CD4-positive, alpha-beta T cell treated with Interleukin-21 for 1 hour (primary cell): ENCODE results near the gene PAX5.

Experiments
- DNase-seq: peaks from one replicate; pipeline ENCODE4 v3.0.0-alpha.2; 2020

Gene PAX5

DNA sequence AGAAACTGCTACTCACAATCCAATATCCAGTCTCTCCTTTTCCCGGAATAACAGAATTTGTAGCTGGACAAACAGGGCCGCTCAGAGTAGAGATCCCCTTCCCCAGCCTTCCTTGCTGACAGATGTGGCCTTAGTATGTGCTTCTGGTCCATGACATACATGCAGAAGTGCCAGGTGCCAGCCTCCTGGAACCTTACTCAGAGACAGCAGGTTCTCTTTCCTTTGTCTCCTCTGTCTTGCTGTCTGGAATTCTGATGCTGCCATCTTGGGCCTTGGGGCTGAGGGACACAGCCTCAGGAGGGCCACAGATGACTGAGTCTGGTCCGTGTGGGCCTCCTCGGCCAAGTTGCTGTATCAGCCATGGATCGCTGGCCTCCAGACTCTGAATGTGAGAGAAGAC is 210.1 kb downstream of the PAX5 start:
- DNase-seq, result no peak

DNA sequence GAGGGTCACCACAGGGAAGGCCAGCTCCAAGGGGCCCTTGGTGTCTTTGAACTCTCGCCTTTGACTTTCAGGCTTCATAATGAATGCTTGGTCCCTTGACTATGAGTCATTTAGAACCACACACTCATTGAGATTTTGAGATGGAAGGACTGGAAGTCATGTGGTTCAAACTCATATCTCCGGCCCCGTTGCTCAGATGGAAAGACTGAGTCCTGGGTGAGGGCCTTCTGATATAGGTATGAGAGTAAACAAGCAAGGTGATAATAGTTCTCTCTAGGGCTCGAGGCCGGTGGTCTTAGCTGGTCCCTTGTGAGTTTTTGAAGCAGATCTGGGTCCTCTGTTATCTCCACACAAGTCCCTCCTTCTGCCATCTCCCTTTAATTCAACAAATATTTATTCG is 210.6 kb downstream of the PAX5 start:
- DNase-seq, result no peak

DNA sequence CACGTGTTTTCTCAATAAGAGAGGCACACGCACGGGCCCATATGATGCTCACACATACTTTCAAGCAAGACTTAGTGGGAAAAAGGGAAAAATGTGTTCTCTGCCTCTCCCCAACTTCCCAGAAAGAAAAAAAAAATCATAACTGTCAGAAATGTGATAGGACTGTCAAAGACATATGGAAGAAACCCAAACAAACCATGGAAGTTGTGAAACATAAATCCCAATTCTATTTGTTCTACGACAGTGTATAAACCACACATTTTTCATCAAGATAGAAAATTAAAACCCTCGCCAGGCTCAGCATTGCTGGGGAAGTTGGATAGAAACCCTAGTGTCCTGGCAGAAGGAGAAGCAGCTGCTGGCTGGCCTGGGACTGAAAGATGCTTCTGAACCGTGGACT is 211.9 kb downstream of the PAX5 start:
- no peak for DNase-seq

DNA sequence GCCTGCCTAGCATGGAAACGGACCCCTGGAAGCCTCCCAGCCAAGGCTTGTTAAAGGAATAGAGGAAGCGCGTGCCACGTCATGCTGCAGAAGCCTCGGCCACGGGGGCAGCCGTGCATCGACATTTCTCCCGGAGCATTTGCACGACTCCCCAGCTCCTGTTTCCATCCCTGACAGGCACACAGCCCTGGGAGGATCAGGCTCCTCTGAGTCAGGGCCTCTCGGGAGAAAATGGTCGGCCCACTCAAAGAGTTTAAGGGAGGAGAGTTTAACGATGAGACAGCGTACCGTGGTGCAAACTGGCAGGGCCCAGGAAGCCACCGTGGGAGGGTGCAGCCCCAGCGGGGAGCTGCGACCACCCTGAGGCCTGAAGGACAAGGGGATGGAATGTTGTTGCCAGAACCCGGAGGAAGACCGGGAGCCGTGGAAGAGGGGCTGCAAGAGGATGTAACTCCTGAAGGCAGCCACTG is 213.6 kb downstream of the PAX5 start:
- no peak for DNase-seq

DNA sequence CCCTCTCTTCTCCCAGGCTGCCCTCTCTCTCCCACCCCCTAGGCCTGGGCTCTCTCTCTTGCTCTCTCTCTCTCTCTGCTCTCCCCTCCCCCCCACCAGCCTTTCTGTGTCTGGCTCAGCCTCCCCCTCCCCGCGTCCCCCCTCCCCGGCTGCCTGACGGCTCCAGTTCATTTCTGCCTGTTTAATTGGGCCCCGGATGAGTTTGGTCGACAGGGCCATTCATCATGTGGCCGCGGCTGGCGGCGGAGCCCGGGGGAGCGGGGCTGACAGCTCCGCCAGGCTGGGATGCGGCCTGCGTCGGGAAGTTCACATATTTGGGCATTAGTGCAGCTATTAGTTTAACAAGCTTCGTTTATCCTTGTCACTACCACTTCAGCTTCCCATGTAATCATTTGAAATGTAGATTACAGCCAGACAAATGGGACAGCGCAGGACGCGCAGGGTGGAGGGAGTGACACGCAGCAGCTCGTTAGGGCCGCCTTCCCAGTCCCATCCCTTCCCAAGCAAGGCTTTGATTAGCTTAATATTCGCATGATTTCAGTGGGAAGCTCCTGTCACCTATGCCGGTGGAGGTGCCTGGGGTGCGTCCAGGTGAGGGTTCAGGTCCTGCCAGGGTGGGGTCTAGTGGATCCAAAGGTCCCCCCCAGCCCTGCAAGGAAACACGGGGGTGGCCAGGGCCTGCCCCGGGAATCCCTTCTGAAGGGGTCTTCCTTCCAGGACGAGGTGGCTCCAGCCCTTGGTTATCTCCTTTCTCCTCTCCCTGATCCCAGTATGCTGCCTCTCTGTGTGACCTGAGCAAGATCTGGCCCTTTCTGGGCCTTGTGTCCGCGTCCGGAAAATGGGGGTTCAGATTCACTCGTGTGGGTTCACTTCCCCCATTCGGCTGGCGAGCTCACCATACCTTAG is 214.8 kb downstream of the PAX5 start:
- no peak for DNase-seq

DNA sequence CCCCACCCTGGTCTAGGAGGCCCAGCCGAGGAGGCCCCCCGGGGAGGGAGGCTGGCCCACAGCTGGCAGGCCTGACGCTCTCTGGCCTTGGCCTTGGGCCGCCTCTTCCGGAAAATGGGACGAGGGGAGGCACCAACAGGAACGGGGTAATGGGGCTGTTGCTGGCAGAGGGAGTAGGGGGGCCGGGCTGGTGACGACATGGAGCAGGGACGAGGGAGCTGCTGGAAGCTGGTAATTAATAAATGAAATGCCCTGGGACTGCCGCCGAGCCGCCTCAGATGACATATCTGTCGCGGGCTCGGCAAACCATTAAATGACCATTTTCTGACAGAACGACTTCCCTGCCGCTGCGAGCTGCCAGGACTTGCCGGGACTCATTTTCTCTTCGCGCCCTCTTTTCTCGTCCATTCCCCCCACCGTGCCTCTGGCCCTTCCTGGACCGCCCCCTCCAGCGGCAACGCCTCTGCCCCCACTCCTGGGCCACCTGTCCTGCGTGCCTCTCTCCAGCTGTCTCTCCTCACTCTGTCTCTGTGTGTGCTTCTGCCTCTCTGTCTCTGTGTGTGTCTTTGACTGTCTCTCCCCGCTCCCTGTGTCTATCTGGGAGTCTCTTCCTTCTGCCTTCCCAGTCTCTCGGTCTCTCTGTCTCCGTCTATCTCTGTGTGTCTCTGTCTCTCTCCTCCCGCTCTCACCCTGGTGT is 215.7 kb downstream of the PAX5 start:
- no peak for DNase-seq

DNA sequence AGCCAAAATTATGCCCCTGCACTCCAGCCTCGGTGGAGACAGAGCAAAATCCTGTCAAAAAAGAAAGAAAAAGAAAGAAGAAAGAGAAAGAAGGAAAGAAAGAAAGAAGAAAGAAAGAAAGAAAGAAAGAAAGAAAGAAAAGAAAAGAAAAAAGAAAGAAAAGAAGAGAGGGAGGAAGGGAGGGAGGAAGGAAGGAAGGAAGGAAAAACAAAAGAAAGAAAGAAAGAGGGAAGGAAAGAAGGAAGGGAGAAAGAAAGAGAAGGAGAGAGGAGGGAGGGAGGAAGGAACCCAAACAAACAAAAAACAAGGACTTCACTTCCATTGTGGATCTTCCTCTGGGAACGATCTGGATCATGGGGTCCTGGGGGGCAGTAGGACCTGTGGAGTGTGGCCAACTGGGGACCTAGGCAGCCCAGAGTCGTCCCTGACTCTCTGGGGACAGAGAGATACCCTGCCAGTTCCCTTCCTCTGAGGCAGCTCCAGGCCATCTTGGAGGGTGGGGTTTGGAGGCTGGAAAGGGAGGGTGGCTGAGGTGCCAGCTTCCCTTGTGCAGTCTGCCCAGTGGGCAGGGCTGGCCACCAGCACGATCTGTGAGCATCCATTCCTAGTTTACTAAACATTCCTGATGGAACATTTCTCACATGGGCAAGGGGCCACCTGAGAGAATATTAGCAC is 216.8 kb downstream of the PAX5 start:
- DNase-seq, result no peak

DNA sequence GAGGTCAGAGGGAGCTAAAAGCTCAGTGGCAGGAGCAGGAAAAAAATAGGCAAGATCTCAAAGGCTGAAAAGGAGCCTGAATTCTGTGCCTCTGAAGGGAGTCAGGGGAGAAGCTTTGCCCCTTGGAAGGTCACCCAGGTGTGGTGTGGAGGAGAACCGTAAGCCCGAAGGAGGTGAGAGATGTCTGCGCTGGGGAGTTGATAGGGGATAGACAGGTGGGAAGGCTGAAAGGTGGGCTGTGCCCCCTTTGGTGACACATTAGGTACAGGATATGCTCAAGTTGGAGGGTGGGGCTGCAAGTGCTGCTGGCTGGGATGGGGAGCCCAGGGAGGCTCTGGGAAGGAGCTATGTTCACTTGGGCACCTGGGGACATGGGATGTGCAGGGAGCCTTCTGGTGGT is 217.7 kb downstream of the PAX5 start:
- DNase-seq, result no peak

DNA sequence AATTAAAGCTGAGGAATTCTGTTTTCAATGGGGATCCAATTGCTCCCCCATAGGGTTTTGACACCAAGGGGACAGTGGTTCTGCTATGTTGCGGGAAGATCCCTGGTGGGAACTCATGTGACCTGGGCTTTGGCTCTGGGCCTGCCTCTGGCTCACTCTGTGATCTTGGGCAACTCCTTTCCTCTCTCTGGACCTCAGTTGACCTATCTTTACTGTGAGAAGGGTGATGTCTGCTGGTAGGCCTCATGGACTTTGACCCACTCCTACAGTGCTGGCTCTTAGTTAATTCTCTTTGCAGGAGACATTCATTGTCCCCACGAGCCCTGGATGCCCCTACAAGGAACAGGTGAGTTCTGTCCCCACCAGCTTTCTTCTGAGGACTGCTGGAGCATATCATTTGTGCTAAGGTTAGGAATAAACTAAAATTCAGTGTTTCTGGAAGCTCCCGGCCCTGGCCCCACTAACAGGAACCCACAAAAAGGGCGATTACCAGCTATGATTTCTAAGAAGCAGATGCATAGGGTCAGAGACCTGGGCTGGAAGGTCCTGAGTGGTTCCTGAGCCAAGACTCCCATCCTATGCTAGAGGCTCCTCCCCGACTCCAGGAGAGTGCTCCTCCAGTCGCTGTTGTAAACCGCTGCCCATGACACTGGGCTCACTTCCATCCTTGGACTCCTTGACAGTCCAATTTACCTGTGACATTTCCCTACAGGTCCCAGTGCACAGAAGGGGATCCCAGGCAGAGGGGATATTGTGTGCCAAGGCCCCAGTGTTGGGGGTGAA is 218.3 kb downstream of the PAX5 start:
- no peak for DNase-seq

DNA sequence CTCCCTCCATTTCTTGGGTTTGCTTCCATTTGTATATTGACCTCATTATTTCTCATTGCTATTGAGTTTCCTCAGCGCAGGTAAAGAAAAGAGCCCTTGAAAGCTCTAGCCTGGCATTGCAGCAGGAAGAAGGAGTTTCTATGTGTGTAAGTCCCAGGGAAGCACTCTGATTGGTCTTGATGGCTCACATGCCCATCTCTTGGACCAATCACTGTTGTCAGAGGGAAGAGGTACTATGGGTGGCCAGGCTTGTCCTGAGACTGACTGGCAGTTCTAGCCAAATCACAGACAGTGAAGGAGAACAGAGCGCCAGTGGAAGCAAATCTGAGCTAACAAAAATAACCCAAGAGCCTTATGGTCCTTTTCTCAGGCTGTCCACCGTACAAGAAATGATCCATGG is 219.0 kb downstream of the PAX5 start:
- DNase-seq, result no peak

DNA sequence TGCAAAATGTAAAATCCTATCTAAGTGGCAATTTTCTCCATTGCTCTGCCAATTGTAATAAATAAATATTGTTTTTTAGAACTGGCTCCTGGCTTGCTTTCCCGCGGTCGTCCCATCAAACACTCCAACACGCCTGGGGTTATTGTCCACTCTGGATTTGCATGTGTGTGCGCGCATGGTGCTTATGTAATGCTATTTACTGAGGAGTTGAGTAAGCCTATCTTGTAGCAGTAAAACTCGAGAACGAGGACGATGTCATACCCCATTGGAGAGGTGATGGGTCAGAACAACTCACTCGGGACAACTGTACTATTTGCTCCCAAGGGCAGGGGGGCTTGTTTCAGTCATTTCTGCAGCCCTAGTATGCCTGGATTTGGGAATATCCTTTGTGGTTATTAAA is 220.9 kb downstream of the PAX5 start:
- no peak for DNase-seq

DNA sequence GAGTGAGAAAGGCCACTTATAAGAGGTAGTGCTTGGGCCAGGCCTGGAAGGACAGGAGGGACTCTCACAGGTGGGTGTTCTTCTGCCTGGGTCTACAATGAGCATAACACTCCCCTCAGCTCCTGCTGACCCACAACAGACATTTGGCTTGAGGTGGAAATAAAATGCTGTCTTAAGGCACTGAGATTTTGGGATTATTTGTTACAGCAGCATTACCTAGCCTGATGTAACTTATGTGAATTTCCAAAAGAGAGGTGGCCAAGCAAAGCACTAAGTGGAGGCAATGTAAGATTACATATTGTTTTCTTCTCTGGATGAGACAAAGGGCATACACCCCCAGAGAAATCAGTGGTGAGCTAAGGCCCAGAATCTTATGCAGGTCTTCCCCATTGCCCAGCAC is 221.5 kb downstream of the PAX5 start:
- no peak for DNase-seq

DNA sequence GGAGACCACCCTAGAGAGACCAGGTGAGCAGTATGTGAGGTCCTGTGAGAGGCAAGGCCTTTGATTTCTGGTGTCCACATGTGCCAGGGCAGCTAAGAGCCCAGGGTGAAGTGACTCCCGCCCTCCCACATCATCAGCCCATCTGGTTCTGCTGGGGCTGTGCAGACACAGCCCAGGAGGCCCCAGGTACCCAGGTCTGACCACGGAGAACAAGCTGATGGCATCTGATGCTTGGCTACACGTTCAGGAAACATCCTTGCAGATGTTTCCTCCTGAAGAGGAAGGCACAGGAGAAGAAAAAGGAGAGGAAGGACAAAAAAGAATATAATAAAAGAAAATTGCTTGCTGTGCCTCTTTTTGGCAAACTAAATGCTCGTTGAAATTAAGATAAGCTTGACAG is 225.8 kb downstream of the PAX5 start:
- no peak for DNase-seq

DNA sequence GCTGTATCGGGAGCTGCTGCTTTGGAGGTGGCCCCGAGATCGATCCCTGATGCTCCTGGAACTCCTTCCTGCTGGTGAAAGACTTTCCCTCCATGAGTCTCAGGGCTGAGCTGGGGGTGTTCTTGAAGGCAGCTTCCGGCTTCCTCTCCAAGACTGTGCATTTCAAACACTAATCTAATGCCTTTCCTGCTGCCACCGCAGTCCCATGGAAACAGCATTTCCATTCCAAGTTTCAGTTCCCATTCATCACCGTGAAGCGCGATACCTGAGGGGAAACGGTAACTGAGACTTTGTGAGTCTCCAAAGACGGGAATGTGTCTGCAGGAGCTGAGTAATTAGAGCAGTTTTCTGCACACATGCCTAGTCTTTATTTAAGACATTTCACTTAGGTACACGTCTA is 230.1 kb downstream of the PAX5 start:
- DNase-seq, result no peak

DNA sequence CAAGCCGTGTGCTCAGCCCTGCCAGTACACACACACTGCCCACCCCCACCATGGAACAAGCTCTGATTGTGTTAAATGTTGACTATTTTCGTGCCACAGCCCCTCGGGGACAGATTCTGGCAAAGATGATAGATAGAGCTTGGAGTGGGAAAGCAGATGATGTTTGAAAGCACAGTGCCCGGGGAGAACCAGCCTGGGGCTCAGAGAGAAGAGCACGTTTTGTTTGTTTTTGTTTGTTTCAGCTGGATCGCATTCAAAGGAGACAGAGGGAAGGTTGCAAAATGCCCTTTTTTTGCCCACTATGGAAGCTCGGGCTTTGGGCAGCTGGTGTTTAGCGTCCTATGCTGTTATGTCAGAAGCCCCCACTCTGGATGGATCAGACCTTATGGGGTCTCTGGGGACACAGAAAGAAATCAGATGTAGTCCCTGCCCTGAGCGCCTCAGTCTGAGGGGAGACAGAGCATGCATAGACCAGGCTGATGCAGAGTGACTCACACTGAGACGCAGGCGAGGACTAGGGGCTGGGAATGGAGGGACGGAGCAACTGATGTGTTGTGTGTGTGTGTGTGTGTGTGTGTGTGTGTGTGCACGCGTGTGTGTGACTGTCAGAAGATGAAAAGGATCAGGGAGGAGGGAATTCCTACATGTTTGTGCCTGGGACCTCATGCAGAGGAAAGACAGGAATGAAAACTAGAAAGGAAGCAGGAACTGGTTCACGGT is 231.7 kb downstream of the PAX5 start:
- no peak for DNase-seq

DNA sequence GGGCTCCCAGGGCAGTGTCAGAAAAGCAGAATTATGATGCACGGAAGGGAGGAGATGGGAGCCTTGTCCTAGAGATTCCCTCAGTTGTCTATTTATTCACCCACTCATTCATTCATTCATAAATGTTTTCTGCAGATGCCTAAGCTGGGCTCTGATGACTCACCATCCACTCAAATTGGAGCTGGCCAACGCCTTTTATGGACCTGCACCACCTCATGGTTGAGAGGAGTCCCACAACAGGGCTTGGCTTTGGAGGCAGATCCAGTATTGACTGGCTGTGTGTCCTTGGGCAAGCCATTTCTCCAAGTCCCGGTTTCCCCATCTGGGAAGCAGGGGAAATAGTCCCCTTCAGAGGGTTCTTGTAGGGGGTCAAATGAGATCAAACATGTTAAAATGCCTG is 233.6 kb downstream of the PAX5 start:
- no peak for DNase-seq

DNA sequence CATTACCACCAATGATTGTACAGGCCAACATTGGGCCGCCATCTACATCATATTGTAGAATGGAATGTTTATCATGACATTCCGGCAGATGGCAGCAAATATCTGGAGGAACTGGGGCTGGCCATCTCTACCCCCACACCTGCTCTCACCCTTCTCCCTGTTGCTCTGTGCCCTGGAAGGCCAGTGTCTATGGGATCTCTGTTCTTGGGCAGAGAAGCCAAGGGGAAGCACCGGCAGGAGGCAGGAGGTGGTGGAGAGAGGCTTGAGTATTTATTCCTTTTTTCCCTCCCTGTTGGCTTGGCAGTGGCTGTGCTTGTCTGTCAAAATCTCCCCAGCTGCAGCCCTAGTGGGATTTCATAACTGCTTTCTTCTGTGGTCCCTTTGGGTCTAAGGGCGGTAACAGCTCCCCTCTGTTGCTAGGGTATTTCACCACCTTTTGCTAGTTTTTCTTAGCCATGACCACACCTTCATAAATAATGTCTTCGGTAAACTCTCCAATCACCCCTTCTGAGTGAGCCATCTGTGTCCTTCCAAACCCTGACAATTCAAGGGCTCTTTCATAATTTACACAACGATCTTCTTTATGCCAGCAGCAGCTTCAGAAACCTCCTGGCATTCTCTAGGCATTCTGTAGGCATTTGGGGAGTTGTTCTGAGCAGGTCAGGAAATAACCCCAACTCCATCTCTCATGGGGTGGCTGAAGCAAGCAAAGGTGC is 235.6 kb downstream of the PAX5 start:
- no peak for DNase-seq

DNA sequence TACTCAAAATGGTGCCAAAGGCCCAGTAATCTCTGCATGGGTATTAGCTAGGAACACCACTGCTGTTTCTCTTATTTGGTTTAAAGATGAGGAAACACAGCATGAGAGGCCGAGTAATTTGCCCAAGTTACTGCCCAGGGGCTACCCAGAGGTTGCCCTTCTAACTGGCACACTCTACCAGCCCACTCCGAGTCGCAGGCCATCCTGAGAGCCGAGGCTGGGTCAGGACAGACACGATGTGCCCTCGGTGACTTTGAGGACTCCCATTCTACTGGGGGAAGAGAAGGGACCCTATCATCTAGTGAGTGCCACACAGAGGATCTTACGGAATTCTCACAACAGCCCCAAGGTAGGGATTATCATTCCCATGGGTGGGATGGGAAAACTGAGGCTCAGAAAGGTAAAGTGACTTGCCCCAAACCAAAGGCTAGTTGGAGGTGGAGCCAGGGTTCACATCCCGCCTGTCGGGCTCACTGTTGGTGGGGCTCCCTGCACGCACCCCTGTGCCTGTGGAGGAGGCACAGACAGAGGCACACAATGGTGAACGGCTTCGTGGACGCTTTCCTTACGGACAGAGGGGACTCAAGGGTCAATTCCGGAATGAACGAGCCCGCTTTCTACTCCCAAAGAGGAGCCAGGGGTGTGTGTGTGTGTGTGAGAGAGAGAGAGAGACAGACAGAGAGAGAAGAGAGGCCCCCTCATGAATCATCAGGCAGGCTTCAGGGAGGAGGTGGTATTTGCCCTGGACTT is 236.4 kb downstream of the PAX5 start:
- DNase-seq, result no peak

DNA sequence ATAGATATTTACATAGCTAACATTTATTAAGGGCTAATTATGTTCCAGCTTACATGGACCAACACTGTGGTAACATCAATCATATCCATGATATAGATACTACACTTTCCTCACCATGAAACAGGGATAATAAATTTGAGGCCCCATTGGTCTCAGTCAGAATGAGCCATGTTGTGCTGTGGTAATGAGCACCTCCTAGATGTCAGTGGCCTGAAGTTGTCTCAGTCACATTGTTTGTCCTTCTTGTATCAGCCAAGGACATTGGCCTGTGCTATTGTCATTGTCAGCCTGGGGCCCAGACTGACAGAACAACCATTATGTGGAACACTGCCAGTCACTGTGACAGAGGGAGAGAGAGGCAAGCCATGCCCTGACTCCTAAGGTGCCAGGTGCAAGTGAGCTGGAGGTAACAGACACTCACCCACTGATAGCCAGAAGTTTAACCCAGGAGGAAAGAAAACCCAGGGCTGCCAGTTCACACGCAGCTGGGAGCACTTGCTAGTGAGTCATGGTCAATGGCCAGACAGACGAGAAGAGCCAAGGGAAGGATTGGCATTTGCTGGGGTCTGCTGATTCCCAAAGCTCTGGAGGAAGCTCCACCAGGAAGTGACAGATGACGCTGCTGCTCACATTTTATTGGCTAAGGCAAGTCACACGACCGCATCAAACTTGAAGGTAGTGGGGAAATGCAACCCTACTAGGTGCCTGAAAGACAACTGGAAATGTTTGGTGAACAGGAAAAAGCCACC is 237.2 kb downstream of the PAX5 start:
- DNase-seq, result no peak

DNA sequence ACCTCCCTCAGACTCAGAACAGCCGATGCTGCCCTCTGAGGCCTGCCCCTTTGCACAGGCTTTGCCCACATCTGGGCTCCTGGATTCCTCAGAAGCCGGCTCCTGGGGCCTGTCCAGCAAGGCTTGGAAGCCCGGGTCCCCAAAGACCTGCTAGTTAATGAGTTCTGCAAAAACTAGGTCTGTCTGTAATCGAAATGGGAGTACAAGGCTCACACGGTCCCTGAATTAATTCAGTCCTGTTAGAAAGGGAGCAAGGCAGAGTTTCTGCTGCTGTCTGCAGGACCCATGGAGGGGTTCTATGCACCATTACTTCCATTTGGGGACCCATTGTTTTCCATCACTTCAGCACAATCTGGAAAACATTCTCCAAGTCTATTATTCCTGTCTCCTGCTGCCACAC is 239.6 kb downstream of the PAX5 start:
- DNase-seq, result no peak
